Keratinocyte (primary cell): ENCODE data around the gene MADCAM1. TPM values are rescaled to one million over a fixed set of nuclear protein-coding genes. Genes with fewer than 3 reads are reported as not detected.

Experiments used
- DNase-seq: peaks from one replicate; pipeline ENCODE4 v3.0.0-alpha.2; 2011; ENCODE audit warnings: low read depth, missing footprints, low spot score
- FAIRE-seq: peaks from 2 replicates; lab custom pipeline; 2011; peaks lifted over from hg19 to GRCh38; lab: Jason Lieb, UNC
- H2AFZ ChIP-seq: 2 replicates; pipeline ENCODE4 v1.6.0; 2012; ENCODE audit warnings: low read length, control low read depth, inconsistent platforms; ENCODE audit not compliant: control insufficient read depth
- H3K27ac ChIP-seq: 2 replicates; pipeline ENCODE4 v1.5.1; 2011; ENCODE audit warnings: low read length; ENCODE audit not compliant: control insufficient read depth, insufficient read depth
- H3K27me3 ChIP-seq: 3 replicates; pipeline ENCODE4 v1.6.0; 2011; ENCODE audit warnings: low read length; ENCODE audit not compliant: control insufficient read depth, insufficient read depth; ENCODE audit errors: extremely low read depth
- H3K36me3 ChIP-seq, 2 experiments: 2 replicates in 1 of 2; 3 replicates in 1 of 2; pipeline ENCODE4 v1.5.1; 2011; ENCODE audit warnings: low read length in 2 of 2, mild to moderate bottlenecking in 1 of 2; ENCODE audit not compliant: control insufficient read depth in 2 of 2, insufficient read depth in 2 of 2; ENCODE audit errors: extremely low read depth in 1 of 2
- H3K4me1 ChIP-seq: 3 replicates; pipeline ENCODE4 v1.5.1; 2011; ENCODE audit warnings: low read length; ENCODE audit not compliant: control insufficient read depth, insufficient read depth; ENCODE audit errors: extremely low read depth
- H3K4me2 ChIP-seq: 3 replicates; pipeline ENCODE4 v1.6.0; 2011; ENCODE audit warnings: low read depth, low read length; ENCODE audit not compliant: control insufficient read depth, insufficient read depth; ENCODE audit errors: extremely low read depth
- H3K4me3 ChIP-seq, 3 experiments: fragments of 200-600 bp in 1 of 3; sonication (generic) in 1 of 3; 2 replicates in 2 of 3; 3 replicates in 1 of 3; pipeline ENCODE4 v1.5.1; 2011 to 2016; ENCODE audit warnings: low read length in 3 of 3, mild to moderate bottlenecking in 3 of 3, control low read depth in 2 of 3, inconsistent platforms in 1 of 3, low read depth in 1 of 3, mixed read lengths in 1 of 3, mixed run types in 1 of 3, moderate library complexity in 1 of 3; ENCODE audit not compliant: control insufficient read depth in 2 of 3, insufficient read depth in 2 of 3; ENCODE audit errors: extremely low read depth in 1 of 3
- H3K79me2 ChIP-seq: 2 replicates; pipeline ENCODE4 v1.6.0; 2012; ENCODE audit warnings: low read length; ENCODE audit not compliant: control insufficient read depth, insufficient read depth
- H3K9ac ChIP-seq: 3 replicates; pipeline ENCODE4 v1.6.0; 2011; ENCODE audit warnings: low read length; ENCODE audit not compliant: control insufficient read depth, insufficient read depth; ENCODE audit errors: extremely low read depth
- H3K9me1 ChIP-seq: 3 replicates; pipeline ENCODE4 v1.6.0; 2011; ENCODE audit warnings: low read length; ENCODE audit not compliant: control insufficient read depth, insufficient read depth; ENCODE audit errors: extremely low read depth
- H3K9me3 ChIP-seq: 2 replicates; pipeline ENCODE4 v1.5.1; 2012; ENCODE audit warnings: low read depth, low read length; ENCODE audit not compliant: control insufficient read depth
- H4K20me1 ChIP-seq: 3 replicates; pipeline ENCODE4 v1.6.0; 2011; ENCODE audit warnings: low read length; ENCODE audit not compliant: control insufficient read depth, insufficient read depth; ENCODE audit errors: extremely low read depth
- EZH2 ChIP-seq: IDR thresholded peaks from one replicate; pipeline ENCODE4 v1.6.1; 2012; ENCODE audit warnings: inconsistent platforms, mild to moderate bottlenecking, low read length, moderate library complexity
- dilution Hi-C: fragments of 300-500 bp; cut with MboI; formaldehyde crosslinking; loops from one replicate; pipeline ENCODE4 v1.7.0; 2020; ENCODE audit warnings: low sequenced_read_pairs; ENCODE audit not compliant: extremely low pct_ligation_motif_present
- polyA plus RNA-seq, 5 experiments: library from polyadenylated mRNA; depleted of rRNA in 3 of 5; stranded (reverse) in 3 of 5; stranded (forward) in 1 of 5; unstranded in 1 of 5; fragments of >200 nt; gene quantifications; 1 replicate in 1 of 5; 2 replicates in 3 of 5; 3 replicates in 1 of 5; pipeline versions ENCODE4 v1.2.1 to v1.2.3, GENCODE V29; 2011 to 2012; ENCODE audit warnings: missing spikeins in 2 of 5, low read depth in 1 of 5, low replicate concordance in 1 of 5
- TF ChIP-seq, protein P1 (sequence below), 3 experiments: IDR thresholded peaks in 1 of 3; conservative IDR thresholded peaks in 1 of 3; optimal IDR thresholded peaks in 1 of 3; 2 replicates in 2 of 3; 3 replicates in 1 of 3; pipeline versions ENCODE3 to v1.5.1; 2011; ENCODE audit warnings: low read length in 3 of 3, mild to moderate bottlenecking in 3 of 3, moderate library complexity in 2 of 3, control low read depth in 1 of 3, inconsistent platforms in 1 of 3; ENCODE audit not compliant: insufficient read depth in 2 of 3; ENCODE audit errors: extremely low read depth in 1 of 3

MADCAM1 gene
- polyA plus RNA-seq, 1 donor (not counting 4 experiments of a cell fraction or from before 2014, with no cell fraction given) = 0.05 TPM

DNA sequence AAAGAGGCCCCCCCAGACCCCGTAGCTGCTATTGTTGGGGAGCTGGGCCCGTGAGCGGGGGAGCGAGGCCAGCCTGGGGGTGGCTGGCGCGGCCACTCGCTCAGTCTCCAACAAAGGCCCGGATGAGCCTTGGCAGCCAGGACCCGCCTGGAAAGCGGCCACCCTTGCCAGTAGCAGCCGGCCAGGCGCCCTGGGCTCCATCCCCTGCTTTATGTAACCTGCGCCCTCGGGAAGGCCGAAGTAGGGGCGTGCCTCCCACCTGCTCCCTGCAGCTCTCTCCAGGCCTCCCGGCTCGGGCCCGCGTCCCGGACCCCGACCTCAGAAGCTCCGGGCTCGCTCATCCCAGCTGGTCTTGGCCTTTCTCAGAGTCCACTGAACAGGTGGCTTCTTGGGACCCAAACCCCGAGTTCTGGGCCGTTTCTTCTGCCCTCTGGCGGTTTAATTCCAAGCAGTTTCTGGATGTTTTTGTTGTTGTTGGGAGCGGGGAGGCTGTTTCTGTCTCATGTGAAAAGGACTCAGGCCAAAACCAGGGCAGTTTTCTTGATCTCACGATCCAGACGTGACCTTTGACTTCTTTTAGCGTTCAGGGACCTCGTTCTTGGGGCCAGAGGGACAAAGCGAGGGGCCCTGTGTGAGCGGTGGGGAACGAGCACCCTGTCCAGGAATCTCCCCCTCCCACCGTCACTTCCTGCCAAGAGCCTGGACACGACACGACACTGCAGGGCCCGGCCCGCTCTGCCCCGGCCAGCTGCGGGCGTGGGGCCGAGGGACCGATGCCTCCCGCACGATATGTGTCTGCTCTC, 36.5 kb downstream of the MADCAM1 start:
- FAIRE-seq = no peak
- H3K36me3 ChIP-seq = peaks cover 4 to 14% of the 10 kb centered on the region in 2 experiments
- peak overlapping the region; percentile 83 for H3K9ac ChIP-seq
- H3K27ac ChIP-seq = peak overlapping the region; percentile 76
- H2AFZ ChIP-seq = peak overlapping the region; percentile 23
- peaks cover 4% of the 10 kb centered on the region for H3K9me1 ChIP-seq
- no peaks in the 10 kb centered on the region for H3K9me3 ChIP-seq
- DNase-seq = no peak
- dilution Hi-C loops = no loop called here
- peak overlapping the region; percentile 78 to 94 (median 83) for H3K4me3 ChIP-seq
- TF ChIP-seq, protein P1, sequence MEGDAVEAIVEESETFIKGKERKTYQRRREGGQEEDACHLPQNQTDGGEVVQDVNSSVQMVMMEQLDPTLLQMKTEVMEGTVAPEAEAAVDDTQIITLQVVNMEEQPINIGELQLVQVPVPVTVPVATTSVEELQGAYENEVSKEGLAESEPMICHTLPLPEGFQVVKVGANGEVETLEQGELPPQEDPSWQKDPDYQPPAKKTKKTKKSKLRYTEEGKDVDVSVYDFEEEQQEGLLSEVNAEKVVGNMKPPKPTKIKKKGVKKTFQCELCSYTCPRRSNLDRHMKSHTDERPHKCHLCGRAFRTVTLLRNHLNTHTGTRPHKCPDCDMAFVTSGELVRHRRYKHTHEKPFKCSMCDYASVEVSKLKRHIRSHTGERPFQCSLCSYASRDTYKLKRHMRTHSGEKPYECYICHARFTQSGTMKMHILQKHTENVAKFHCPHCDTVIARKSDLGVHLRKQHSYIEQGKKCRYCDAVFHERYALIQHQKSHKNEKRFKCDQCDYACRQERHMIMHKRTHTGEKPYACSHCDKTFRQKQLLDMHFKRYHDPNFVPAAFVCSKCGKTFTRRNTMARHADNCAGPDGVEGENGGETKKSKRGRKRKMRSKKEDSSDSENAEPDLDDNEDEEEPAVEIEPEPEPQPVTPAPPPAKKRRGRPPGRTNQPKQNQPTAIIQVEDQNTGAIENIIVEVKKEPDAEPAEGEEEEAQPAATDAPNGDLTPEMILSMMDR (optimal IDR thresholded peaks at IDR 0.05 in 1 of 3, IDR thresholded peaks at IDR 0.05 in 1 of 3, conservative IDR thresholded peaks at IDR 0.05 in 1 of 3; ENCODE audit: extremely low read depth in 1 of 3, insufficient read depth in 2 of 3, low read length in 3 of 3) = peak; percentile 20 to 45 (median 34)
- TF ChIP-seq EZH2 = no peak
- H3K27me3 ChIP-seq = no peaks in the 10 kb centered on the region
- peaks cover 13% of the 10 kb centered on the region for H3K4me1 ChIP-seq
- H3K79me2 ChIP-seq = peaks cover 45% of the 10 kb centered on the region
- H4K20me1 ChIP-seq = peaks cover 22% of the 10 kb centered on the region
- H3K4me2 ChIP-seq = peak overlapping the region; percentile 99

DNA sequence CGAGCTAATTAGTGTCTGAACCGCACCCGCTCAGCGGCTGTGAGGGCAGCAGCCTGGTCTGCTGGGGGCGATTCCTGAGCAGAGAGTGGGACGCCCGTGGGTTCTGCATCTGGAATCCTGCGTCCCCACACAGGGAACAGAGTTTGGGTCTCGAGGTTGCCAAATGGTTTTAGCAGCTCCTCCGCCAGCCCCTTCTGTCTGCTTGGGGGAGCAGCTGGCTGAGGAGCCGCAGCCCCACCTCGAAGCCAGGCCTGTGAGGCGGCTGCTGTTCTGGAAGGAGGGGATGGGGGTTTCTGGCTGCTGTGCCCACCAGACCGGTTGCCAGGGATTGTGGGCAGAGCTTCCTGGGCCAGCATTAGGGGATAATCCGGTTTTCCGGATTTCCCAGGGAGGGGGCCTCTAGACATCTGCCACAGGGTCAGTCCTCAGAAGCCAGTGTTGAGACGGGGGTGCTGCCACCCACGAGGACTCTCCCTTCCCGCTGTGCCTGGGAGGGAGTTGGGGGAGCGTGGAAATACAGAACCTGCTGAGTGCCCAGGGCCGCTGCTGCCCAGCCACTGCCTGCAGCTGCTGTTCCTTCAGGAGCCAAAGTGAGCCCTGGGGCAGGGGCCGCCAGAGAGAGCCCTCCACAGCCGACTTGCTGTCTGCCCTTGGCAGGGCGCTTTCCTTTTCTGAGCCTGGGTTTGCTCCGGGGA, 37.2 kb downstream of the MADCAM1 start:
- Histone ChIP-seq H3K36me3 (peaks cover 7 to 16% of the 10 kb centered on the region in 2 experiments), H4K20me1 (peaks cover 22% of the 10 kb centered on the region), H3K4me1 (peaks cover 13% of the 10 kb centered on the region), H3K79me2 (peaks cover 47% of the 10 kb centered on the region), H3K9me1 (peaks cover 4% of the 10 kb centered on the region), H3K9ac (peak overlapping the region; percentile 83), H2AFZ (no peak overlapping the region), H3K9me3 (no peaks in the 10 kb centered on the region), H3K4me2 (peak overlapping the region; percentile 99), H3K27ac (peak overlapping the region; percentile 76), H3K4me3 (peak overlapping the region; percentile 78 to 94 (median 83)), H3K27me3 (no peaks in the 10 kb centered on the region)
- dilution Hi-C loops = no loop called here
- DNase-seq (no peak), FAIRE-seq (no peak)
- no peak for TF ChIP-seq EZH2
- TF ChIP-seq, protein P1 (optimal IDR thresholded peaks at IDR 0.05 in 1 of 3, IDR thresholded peaks at IDR 0.05 in 1 of 3, conservative IDR thresholded peaks at IDR 0.05 in 1 of 3; ENCODE audit: extremely low read depth in 1 of 3, insufficient read depth in 2 of 3, low read length in 3 of 3) = no peak
